NB4 (cell line): ENCODE results near the gene ATP11A.

Experiments
- POLR2A ChIP-seq: IDR thresholded peaks from 2 replicates; pipeline ENCODE4 v1.6.1; 2011; ENCODE audit warnings: mild to moderate bottlenecking; ENCODE audit not compliant: insufficient read length; ENCODE audit errors: extremely low read depth
- TF ChIP-seq, protein P1 (sequence below): IDR thresholded peaks from one replicate; pipeline ENCODE4 v1.5.1; 2012; ENCODE audit warnings: low read depth, low read length

DNA sequence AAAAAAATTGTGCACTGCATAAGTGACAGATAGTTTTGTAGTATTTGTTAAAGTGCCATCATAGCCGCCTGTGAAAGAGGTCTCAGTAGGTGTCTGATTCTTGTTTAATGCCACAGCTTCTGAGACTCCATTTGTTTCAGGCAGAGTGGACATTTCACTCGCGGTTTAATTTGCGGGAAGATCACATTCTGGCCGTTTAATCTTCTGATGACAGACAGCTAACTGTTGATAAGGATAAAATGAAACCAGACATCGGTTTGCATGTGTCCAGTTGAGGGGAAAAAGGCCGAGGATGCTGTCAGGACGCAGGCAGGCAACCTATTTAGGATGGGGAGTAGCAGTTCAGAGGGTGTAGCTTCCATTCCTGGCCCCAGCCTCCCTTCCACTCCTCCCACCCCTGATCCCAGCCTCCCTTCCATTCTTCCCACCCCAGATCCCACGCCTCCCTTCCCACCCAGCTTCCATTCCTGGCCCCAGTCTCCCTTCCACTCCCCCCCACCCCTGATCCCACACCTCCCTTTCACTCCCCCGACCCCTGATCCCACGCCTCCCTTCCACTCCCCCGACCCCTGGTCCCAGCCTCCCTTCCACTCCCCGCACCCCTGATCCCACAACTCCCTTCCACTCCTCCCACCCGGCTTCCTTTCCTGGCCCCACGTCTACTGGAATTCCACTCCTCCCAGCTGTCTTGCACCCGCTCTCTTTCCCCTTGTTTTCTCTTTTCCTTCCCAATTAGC is 23.8 kb downstream of the ATP11A start:
- TF ChIP-seq POLR2A, result no peak
- TF ChIP-seq, protein P1, sequence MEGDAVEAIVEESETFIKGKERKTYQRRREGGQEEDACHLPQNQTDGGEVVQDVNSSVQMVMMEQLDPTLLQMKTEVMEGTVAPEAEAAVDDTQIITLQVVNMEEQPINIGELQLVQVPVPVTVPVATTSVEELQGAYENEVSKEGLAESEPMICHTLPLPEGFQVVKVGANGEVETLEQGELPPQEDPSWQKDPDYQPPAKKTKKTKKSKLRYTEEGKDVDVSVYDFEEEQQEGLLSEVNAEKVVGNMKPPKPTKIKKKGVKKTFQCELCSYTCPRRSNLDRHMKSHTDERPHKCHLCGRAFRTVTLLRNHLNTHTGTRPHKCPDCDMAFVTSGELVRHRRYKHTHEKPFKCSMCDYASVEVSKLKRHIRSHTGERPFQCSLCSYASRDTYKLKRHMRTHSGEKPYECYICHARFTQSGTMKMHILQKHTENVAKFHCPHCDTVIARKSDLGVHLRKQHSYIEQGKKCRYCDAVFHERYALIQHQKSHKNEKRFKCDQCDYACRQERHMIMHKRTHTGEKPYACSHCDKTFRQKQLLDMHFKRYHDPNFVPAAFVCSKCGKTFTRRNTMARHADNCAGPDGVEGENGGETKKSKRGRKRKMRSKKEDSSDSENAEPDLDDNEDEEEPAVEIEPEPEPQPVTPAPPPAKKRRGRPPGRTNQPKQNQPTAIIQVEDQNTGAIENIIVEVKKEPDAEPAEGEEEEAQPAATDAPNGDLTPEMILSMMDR, result no peak
